ENCODE results near the gene SRPK2.
"Not testable (repeated sequence)": the region's sequence is repeated elsewhere in the genome, so short reads cannot be mapped to it uniquely, and the experiment has no call there.

Gene SRPK2

GRCh38 chr7:105300587-105300986, 88.1 kb downstream of the SRPK2 start:
- peak in 1 of 2 donors; percentile 72 for DNase-seq

GRCh38 chr7:105298439-105298894, 90.3 kb downstream of the SRPK2 start:
- DNase-seq = peak in 1 of 2 donors; percentile 26

- DNase-seq = no peak
Measured at GRCh38 chr7:105297985-105298384, 90.7 kb downstream of the SRPK2 start.

GRCh38 chr7:105297309-105297708, 91.4 kb downstream of the SRPK2 start:
- DNase-seq = no peak

- no peak for DNase-seq
Measured at GRCh38 chr7:105296491-105296890, 92.2 kb downstream of the SRPK2 start.

GRCh38 chr7:105295596-105296352, 92.9 kb downstream of the SRPK2 start:
- no peak for DNase-seq

GRCh38 chr7:105294482-105294881, 94.2 kb downstream of the SRPK2 start:
- DNase-seq = not testable (repeated sequence)

GRCh38 chr7:105289704-105290103, 99.0 kb downstream of the SRPK2 start:
- DNase-seq = no peak

- DNase-seq = no peak
Measured at GRCh38 chr7:105286441-105286840, 102.3 kb downstream of the SRPK2 start.

GRCh38 chr7:105285118-105285874, 103.4 kb downstream of the SRPK2 start:
- no peak for DNase-seq

- DNase-seq = no peak
Measured at GRCh38 chr7:105284014-105284413, 104.7 kb downstream of the SRPK2 start.

- no peak for DNase-seq
Measured at GRCh38 chr7:105281966-105282365, 106.8 kb downstream of the SRPK2 start.

GRCh38 chr7:105279688-105280007, 109.1 kb downstream of the SRPK2 start:
- no peak for DNase-seq

- DNase-seq = no peak
Measured at GRCh38 chr7:105278973-105279687, 109.6 kb downstream of the SRPK2 start.

- no peak for DNase-seq
Measured at GRCh38 chr7:105278565-105278964, 110.2 kb downstream of the SRPK2 start.

- no peak for DNase-seq
Measured at GRCh38 chr7:105277341-105277740, 111.4 kb downstream of the SRPK2 start.

- DNase-seq = peak in 1 of 2 donors; percentile 7
Measured at GRCh38 chr7:105270117-105270516, 118.6 kb downstream of the SRPK2 start.

GRCh38 chr7:105269397-105269796, 119.3 kb downstream of the SRPK2 start:
- peak in 1 of 2 donors; percentile 27 for DNase-seq

- DNase-seq = peak in 1 of 2 donors; percentile 63
Measured at GRCh38 chr7:105268511-105269392, 120.0 kb downstream of the SRPK2 start.

GRCh38 chr7:105268056-105268455, 120.7 kb downstream of the SRPK2 start:
- peak in 1 of 2 donors; percentile 12 for DNase-seq

- peak in 1 of 2 donors; percentile 27 for DNase-seq
Measured at GRCh38 chr7:105267244-105267643, 121.5 kb downstream of the SRPK2 start.

- DNase-seq = no peak
Measured at GRCh38 chr7:105264707-105265106, 124.0 kb downstream of the SRPK2 start.

All from CD4-positive, alpha-beta T cell treated with Interleukin-4 for 1 hour (primary cell).